Left ventricle myocardium inferior (tissue), 1 donor: ENCODE measurements around the gene GUCA2B. TPM values are rescaled to one million over a fixed set of nuclear protein-coding genes. Genes with fewer than 3 reads are reported as not detected.

Source experiments
- DNase-seq: peaks from one replicate; pipeline ENCODE4 v3.0.0-alpha.2; 2020
- H3K27ac ChIP-seq: fragments of 200-600 bp; replicated peaks from 2 replicates; pipeline ENCODE4 v1.8.0; 2021
- H3K27me3 ChIP-seq: fragments of 200-600 bp; 2 replicates; pipeline ENCODE4 v1.8.0; 2021; ENCODE audit warnings: low read depth
- H3K36me3 ChIP-seq: fragments of 200-600 bp; 2 replicates; pipeline ENCODE4 v1.8.0; 2021
- H3K4me1 ChIP-seq: fragments of 200-600 bp; 2 replicates; pipeline ENCODE4 v1.8.0; 2021
- H3K4me3 ChIP-seq: fragments of 200-600 bp; 2 replicates; pipeline ENCODE4 v1.8.0; 2021; ENCODE audit warnings: mild to moderate bottlenecking, moderate library complexity
- H3K9me3 ChIP-seq: fragments of 200-600 bp; replicated peaks from 2 replicates; pipeline ENCODE4 v1.8.0; 2021
- CTCF ChIP-seq: fragments of 200-600 bp; IDR thresholded peaks from 2 replicates; pipeline ENCODE4 v1.8.0; 2021; ENCODE audit warnings: antibody characterized with exemption, mild to moderate bottlenecking, borderline replicate concordance
- intact Hi-C: fragments of 100-400 bp; cut with micrococcal nuclease; formaldehyde crosslinking; loops from one replicate; pipeline ENCODE4 v1.11.0; 2022
- total RNA-seq: library from RNA; stranded (reverse); fragmentation: NEBNext Ultra II Directional; extraction: Animal tissue kit (Norgen Biotek cat#: 25700); gene quantifications from one replicate; pipeline ENCODE4 v1.2.1, GENCODE V29; 2021
- donor health status: DM: no; HTN: yes; CAD: no; lungs with severe emphysema.

The GUCA2B gene
- total RNA-seq, 1 donor from 2014 or later: not detected

- Histone ChIP-seq H3K4me1 (no peaks in the 10 kb centered on the region), H3K9me3 (no peaks in the 10 kb centered on the region), H3K27me3 (peaks cover 42% of the 10 kb centered on the region), H3K4me3 (no peak overlapping the region), H3K36me3 (no peaks in the 10 kb centered on the region), H3K27ac (no peak overlapping the region)
- TF ChIP-seq CTCF: no peak
- no peak for DNase-seq
- intact Hi-C loops: no loop called here
Observed at GRCh38 chr1:42136466-42136865, 16.7 kb upstream of the GUCA2B start.

- peaks cover 55% of the 10 kb centered on the region for H3K27me3 ChIP-seq
- no peaks in the 10 kb centered on the region for H3K9me3 ChIP-seq
- TF ChIP-seq CTCF: no peak
- no peaks in the 10 kb centered on the region for H3K4me1 ChIP-seq
- DNase-seq: no peak
- no peak overlapping the region for H3K4me3 ChIP-seq
- intact Hi-C loops: no loop called here
- H3K36me3 ChIP-seq: no peaks in the 10 kb centered on the region
- H3K27ac ChIP-seq: no peak overlapping the region
Observed at GRCh38 chr1:42137766-42138165, 15.4 kb upstream of the GUCA2B start.

- no peaks in the 10 kb centered on the region for H3K36me3 ChIP-seq
- H3K4me3 ChIP-seq: no peak overlapping the region
- H3K27ac ChIP-seq: no peak overlapping the region
- intact Hi-C loops: no loop called here
- DNase-seq: no peak
- no peaks in the 10 kb centered on the region for H3K4me1 ChIP-seq
- no peak for TF ChIP-seq CTCF
- H3K27me3 ChIP-seq: peaks cover 62% of the 10 kb centered on the region
- H3K9me3 ChIP-seq: no peaks in the 10 kb centered on the region
Observed at GRCh38 chr1:42138586-42138985, 14.6 kb upstream of the GUCA2B start.

GRCh38 chr1:42139444-42139843, 13.8 kb upstream of the GUCA2B start:
- H3K36me3 ChIP-seq: no peaks in the 10 kb centered on the region
- intact Hi-C loops: no loop called here
- peaks cover 71% of the 10 kb centered on the region for H3K27me3 ChIP-seq
- H3K27ac ChIP-seq: no peak overlapping the region
- no peak overlapping the region for H3K4me3 ChIP-seq
- DNase-seq: no peak
- TF ChIP-seq CTCF: no peak
- H3K9me3 ChIP-seq: no peaks in the 10 kb centered on the region
- H3K4me1 ChIP-seq: no peaks in the 10 kb centered on the region

- TF ChIP-seq CTCF: no peak
- H3K9me3 ChIP-seq: no peaks in the 10 kb centered on the region
Observed at GRCh38 chr1:42140191-42140590, 13.0 kb upstream of the GUCA2B start.

GRCh38 chr1:42141978-42142377, 11.2 kb upstream of the GUCA2B start:
- Histone ChIP-seq H3K27me3 (peaks cover 81% of the 10 kb centered on the region), H3K36me3 (no peaks in the 10 kb centered on the region), H3K9me3 (no peaks in the 10 kb centered on the region), H3K4me3 (no peak overlapping the region), H3K27ac (no peak overlapping the region), H3K4me1 (no peaks in the 10 kb centered on the region)
- no peak for TF ChIP-seq CTCF
- intact Hi-C loops: no loop called here
- no peak for DNase-seq

More at GRCh38 chr1:42140191-42140590, 13.0 kb upstream of the GUCA2B start:
- H3K27me3 ChIP-seq: peaks cover 73% of the 10 kb centered on the region
- no peak for DNase-seq
- no peak overlapping the region for H3K27ac ChIP-seq
- no peaks in the 10 kb centered on the region for H3K4me1 ChIP-seq
- H3K4me3 ChIP-seq: no peak overlapping the region
- H3K36me3 ChIP-seq: no peaks in the 10 kb centered on the region
- intact Hi-C loops: no loop called here
